Liver (tissue), 3 donors: ENCODE results near the gene PARD3.

Experiments used
- CTCF ChIP-seq: fragments of 150-350 bp; IDR thresholded peaks from 2 replicates; pipeline ENCODE4 v1.5.1; 2017; ENCODE audit warnings: improper control_type of control experiment, low read depth, low read length; ENCODE audit not compliant: missing input control
- HNF4A ChIP-seq, 2 donors: conservative IDR thresholded peaks; 2 replicates each; pipeline ENCODE4 v1.6.1; 2016; ENCODE audit warnings: antibody characterized with exemption in 2 of 2, mild to moderate bottlenecking in 2 of 2
- JUND ChIP-seq, 2 donors: IDR thresholded peaks; 2 replicates each; pipeline ENCODE4 v1.6.1; 2016; ENCODE audit warnings: antibody characterized with exemption in 2 of 2
- MAX ChIP-seq: IDR thresholded peaks from 2 replicates; pipeline ENCODE4 v1.6.1; 2016; ENCODE audit warnings: antibody characterized with exemption
- RAD21 ChIP-seq, 2 donors: IDR thresholded peaks; 2 replicates each; pipeline ENCODE4 v1.6.1; 2016; ENCODE audit warnings: antibody characterized with exemption in 2 of 2, mild to moderate bottlenecking in 2 of 2
- REST ChIP-seq: IDR thresholded peaks from 2 replicates; pipeline ENCODE4 v1.6.1; 2016; ENCODE audit warnings: antibody characterized with exemption, mild to moderate bottlenecking
- RXRA ChIP-seq, 2 donors: IDR thresholded peaks; 2 replicates each; pipeline ENCODE4 v1.6.1; 2017 to 2018; ENCODE audit warnings: antibody characterized with exemption in 2 of 2, mild to moderate bottlenecking in 1 of 2
- donor health status: healthy.
- donor health status: healthy.

- TF ChIP-seq CTCF (no peak), RAD21 (IDR thresholded peaks at IDR 0.05) (no peak), REST (no peak), MAX (no peak), RXRA (IDR thresholded peaks at IDR 0.05) (no peak), JUND (IDR thresholded peaks at IDR 0.05) (no peak), HNF4A (conservative IDR thresholded peaks at IDR 0.05) (no peak)
Measured at GRCh38 chr10:34250722-34251121, 564.4 kb downstream of the PARD3 start.
